Neuron (in vitro differentiated cells): ENCODE data around the gene SYVN1.

Experiments
- H2AFZ ChIP-seq: one replicate; pipeline ENCODE4 v1.6.1; 2013; ENCODE audit warnings: low read depth, mild to moderate bottlenecking, inconsistent platforms, low read length, moderate library complexity
- H3K27me3 ChIP-seq: one replicate; pipeline ENCODE4 v1.6.1; 2013; ENCODE audit warnings: low read length; ENCODE audit not compliant: insufficient read depth
- H3K36me3 ChIP-seq: one replicate; pipeline ENCODE4 v1.6.1; 2013; ENCODE audit warnings: low read length; ENCODE audit not compliant: insufficient read depth
- H3K4me1 ChIP-seq: one replicate; pipeline ENCODE4 v1.6.1; 2013; ENCODE audit warnings: low read length; ENCODE audit not compliant: insufficient read depth
- H3K4me3 ChIP-seq: 2 replicates; pipeline ENCODE4 v1.5.1; 2013; ENCODE audit warnings: mild to moderate bottlenecking, low read length, moderate library complexity
- H3K9me3 ChIP-seq: one replicate; pipeline ENCODE4 v1.6.1; 2013; ENCODE audit warnings: low read length

SYVN1 gene

GRCh38 chr11:65110354-65110861 lies 23.9 kb downstream of the SYVN1 start:
- Histone ChIP-seq H3K27me3 (no peaks in the 10 kb centered on the region), H3K9me3 (no peaks in the 10 kb centered on the region), H3K4me1 (peaks cover 30% of the 10 kb centered on the region), H2AFZ (no peak overlapping the region), H3K36me3 (peaks cover 20% of the 10 kb centered on the region), H3K4me3 (no peak overlapping the region)

- peaks cover 11% of the 10 kb centered on the region for H3K36me3 ChIP-seq
- H3K27me3 ChIP-seq: no peaks in the 10 kb centered on the region
- H2AFZ ChIP-seq: no peak overlapping the region
- H3K9me3 ChIP-seq: no peaks in the 10 kb centered on the region
- H3K4me1 ChIP-seq: peaks cover 24% of the 10 kb centered on the region
- no peak overlapping the region for H3K4me3 ChIP-seq
These were observed 24.8 kb downstream of the SYVN1 start for GRCh38 chr11:65109231-65110198.

DNA sequence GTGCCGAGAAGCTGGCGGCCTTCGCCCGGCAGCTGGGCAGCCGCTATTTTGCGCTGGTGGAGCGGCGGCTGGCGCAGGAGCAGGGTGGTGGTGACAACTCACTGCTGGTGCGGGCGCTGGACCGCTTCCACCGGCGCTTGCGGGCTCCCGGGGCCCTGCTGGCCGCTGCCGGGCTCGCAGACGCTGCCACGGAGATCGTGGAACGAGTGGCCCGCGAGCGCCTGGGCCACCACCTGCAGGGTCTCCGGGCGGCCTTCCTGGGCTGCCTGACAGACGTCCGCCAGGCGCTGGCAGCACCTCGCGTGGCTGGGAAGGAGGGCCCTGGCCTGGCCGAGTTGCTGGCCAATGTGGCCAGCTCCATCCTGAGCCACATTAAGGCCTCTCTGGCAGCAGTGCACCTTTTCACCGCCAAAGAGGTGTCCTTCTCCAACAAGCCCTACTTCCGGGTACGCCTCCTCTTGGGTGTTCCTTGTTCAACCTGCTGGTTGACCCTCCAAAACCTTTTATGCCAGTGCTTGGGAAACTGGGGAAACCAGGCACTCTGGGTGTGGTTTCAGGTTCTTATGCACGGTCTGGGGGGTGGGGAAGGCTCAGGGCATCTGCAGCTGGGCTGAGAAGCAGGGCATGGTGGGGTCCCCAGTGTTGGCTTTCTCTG lies 25.7 kb downstream of the SYVN1 start:
- peaks cover 2% of the 10 kb centered on the region for H3K36me3 ChIP-seq
- H3K27me3 ChIP-seq: no peaks in the 10 kb centered on the region
- no peaks in the 10 kb centered on the region for H3K9me3 ChIP-seq
- H3K4me1 ChIP-seq: peaks cover 24% of the 10 kb centered on the region
- no peak overlapping the region for H3K4me3 ChIP-seq
- no peak overlapping the region for H2AFZ ChIP-seq

DNA sequence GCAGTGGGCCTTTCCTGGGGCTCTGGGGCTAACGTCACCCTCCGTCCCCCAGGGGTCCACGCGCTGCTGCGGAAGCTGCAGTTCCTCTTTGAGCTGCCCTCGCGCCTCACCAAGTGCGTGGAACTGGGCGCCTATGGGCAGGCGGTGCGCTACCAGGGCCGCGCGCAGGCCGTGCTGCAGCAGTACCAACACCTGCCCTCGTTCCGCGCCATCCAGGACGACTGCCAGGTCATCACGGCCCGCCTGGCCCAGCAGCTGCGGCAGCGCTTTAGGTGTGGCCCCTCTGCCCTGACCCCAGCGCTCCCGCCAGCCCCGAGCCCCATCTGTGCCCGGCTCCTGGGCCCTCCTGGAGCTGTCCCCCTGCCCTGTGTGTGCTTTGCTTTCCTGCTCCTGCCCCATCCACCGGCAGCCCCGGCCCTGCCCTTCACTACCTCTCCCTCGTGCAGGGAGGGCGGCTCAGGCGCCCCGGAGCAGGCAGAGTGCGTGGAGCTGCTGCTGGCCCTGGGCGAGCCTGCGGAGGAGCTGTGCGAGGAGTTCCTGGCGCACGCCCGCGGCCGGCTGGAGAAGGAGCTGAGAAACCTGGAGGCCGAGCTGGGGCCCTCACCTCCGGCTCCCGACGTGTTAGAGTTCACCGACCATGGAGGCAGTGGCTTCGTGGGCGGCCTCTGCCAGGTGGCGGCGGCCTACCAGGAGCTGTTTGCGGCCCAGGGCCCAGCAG lies 26.4 kb downstream of the SYVN1 start:
- H2AFZ ChIP-seq: no peak overlapping the region
- no peak overlapping the region for H3K4me3 ChIP-seq
- peaks cover 2% of the 10 kb centered on the region for H3K36me3 ChIP-seq
- H3K4me1 ChIP-seq: peaks cover 17% of the 10 kb centered on the region
- H3K9me3 ChIP-seq: no peaks in the 10 kb centered on the region
- no peaks in the 10 kb centered on the region for H3K27me3 ChIP-seq

GRCh38 chr11:65107078-65107477 lies 27.2 kb downstream of the SYVN1 start:
- no peaks in the 10 kb centered on the region for H3K27me3 ChIP-seq
- peaks cover 15% of the 10 kb centered on the region for H3K4me1 ChIP-seq
- no peaks in the 10 kb centered on the region for H3K9me3 ChIP-seq
- peaks cover 2% of the 10 kb centered on the region for H3K36me3 ChIP-seq
- no peak overlapping the region for H2AFZ ChIP-seq
- no peak overlapping the region for H3K4me3 ChIP-seq

- Histone ChIP-seq H3K4me3 (no peak overlapping the region), H3K4me1 (no peaks in the 10 kb centered on the region), H3K9me3 (no peaks in the 10 kb centered on the region), H2AFZ (no peak overlapping the region), H3K27me3 (no peaks in the 10 kb centered on the region), H3K36me3 (peaks cover 1% of the 10 kb centered on the region)
These were observed 29.7 kb downstream of the SYVN1 start for GRCh38 chr11:65104628-65105027.

DNA sequence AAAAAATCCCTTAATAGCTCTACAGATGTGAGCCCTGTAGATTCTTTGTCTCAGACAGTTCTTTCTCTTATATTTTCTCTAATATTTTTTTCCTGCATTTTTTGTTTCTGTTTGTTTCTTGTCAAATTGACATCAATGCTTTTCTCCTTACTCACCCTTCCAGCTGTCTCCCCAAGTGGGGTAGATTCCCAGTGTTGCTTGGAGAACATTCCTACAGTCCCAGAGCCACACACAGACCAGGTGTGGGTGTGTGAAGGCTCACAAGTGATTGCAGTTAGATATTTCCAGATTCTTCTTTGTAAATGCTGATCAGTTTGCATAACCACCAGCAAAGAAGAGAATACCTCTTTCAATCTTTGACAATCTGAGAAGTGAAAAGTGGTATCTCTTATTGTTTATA lies 30.8 kb downstream of the SYVN1 start:
- Histone ChIP-seq H3K27me3 (no peaks in the 10 kb centered on the region), H2AFZ (no peak overlapping the region), H3K4me1 (no peaks in the 10 kb centered on the region), H3K4me3 (no peak overlapping the region), H3K36me3 (no peaks in the 10 kb centered on the region), H3K9me3 (no peaks in the 10 kb centered on the region)

- Histone ChIP-seq H3K36me3 (no peaks in the 10 kb centered on the region), H3K27me3 (no peaks in the 10 kb centered on the region)
These were observed 31.9 kb downstream of the SYVN1 start for GRCh38 chr11:65102142-65103095.

DNA sequence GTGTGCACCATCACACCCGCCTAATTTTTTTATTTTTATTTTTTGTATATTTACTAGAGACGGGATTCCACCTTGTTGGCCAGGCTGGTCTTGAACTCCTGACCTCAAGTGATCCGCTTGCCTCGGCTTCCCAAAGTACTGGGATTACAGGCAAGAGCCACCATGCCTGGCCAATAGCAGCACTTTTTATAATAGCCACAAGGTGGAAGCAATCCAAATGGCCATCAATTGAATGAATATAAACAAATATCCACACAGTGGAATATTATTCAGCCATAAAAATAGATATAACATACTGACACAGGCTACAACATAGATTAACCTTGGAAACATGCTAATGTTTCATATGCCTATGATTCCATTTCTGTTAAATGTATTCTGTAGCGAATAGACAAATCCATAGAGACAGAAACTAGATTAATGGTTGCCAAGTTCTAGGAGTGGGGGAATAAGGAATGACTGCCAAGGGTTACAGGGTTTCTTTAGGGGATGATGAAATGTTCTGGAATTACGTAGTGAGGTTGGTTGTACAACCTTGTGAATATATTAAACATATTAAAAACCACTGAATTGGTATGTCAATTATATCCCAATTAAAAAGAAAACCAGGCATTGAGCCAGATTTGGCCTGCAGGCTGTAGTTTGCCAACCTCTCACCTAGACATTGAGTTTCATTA lies 33.5 kb downstream of the SYVN1 start:
- no peak overlapping the region for H3K4me3 ChIP-seq
- no peak overlapping the region for H2AFZ ChIP-seq
- no peaks in the 10 kb centered on the region for H3K27me3 ChIP-seq
- no peaks in the 10 kb centered on the region for H3K9me3 ChIP-seq
- peaks cover 7% of the 10 kb centered on the region for H3K4me1 ChIP-seq
- no peaks in the 10 kb centered on the region for H3K36me3 ChIP-seq

More at GRCh38 chr11:65102142-65103095, 31.9 kb downstream of the SYVN1 start:
- H3K9me3 ChIP-seq: no peaks in the 10 kb centered on the region
- no peak overlapping the region for H2AFZ ChIP-seq
- H3K4me1 ChIP-seq: no peaks in the 10 kb centered on the region
- no peak overlapping the region for H3K4me3 ChIP-seq

DNA sequence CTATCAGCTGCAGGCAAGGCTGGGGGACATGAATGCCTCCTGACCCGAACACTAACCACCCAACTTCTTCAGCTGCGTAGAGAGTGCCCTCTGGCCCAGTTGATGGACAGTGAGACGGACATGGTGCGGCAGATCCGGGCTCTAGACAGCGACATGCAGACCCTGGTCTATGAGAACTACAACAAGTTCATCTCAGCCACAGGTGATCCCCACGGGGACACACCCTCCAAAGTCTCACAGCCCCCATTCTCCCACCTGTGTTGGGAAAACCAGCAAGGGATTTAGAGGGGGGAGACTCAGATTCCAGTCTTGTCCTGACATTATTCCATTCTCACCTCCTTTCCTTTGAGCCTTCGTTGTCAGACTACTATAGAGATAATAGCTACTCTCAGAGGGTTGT lies 37.4 kb downstream of the SYVN1 start:
- Histone ChIP-seq H3K36me3 (no peaks in the 10 kb centered on the region), H3K4me1 (peaks cover 10% of the 10 kb centered on the region), H3K27me3 (no peaks in the 10 kb centered on the region), H2AFZ (no peak overlapping the region), H3K9me3 (no peaks in the 10 kb centered on the region), H3K4me3 (peak overlapping the region; percentile 88)

GRCh38 chr11:65095974-65096806 lies 38.1 kb downstream of the SYVN1 start, which contains the start of gene VPS51:
Gene VPS51 (plus strand): TSS chr11:65096214. CDS start chr11:65096251, 37 bp downstream.
- peaks cover 10% of the 10 kb centered on the region for H3K4me1 ChIP-seq
- no peaks in the 10 kb centered on the region for H3K27me3 ChIP-seq
- H3K36me3 ChIP-seq: no peaks in the 10 kb centered on the region
- H3K9me3 ChIP-seq: no peaks in the 10 kb centered on the region
- peak within 1 kb of the TSS; percentile 88 for H3K4me3 ChIP-seq
- H2AFZ ChIP-seq: peak within 1 kb of the TSS; percentile 82
